A549 (cell line): ENCODE measurements around the gene MADCAM1. TPM values are rescaled to one million over a fixed set of nuclear protein-coding genes. Genes with fewer than 3 reads are reported as not detected.

ENCODE experiments used
- ATAC-seq, 2 experiments: fragments of 200-7000 bp in 1 of 2; fragments of >200 bp in 1 of 2; cut with Nextera tagmentation in 1 of 2; cut with Tn5 transposase in 1 of 2; 3 replicates each; pipeline versions ENCODE4 v1.8.0 to v1.9.1; 2018 to 2020; ENCODE audit warnings: mild to moderate bottlenecking in 1 of 2, moderate library complexity in 1 of 2
- CTCF ChIA-PET: fragments of 300-600 bp; sonication (Branson Sonifier 250); formaldehyde crosslinking; extraction: SDS; loops from one replicate; lab custom pipeline; 2021; ENCODE audit warnings: antibody characterized with exemption, inconsistent platforms; lab: Yijun Ruan, JAX
- POLR2A ChIA-PET: fragments of 350-600 bp; formaldehyde crosslinking; extraction: SDS; loops from one replicate; lab custom pipeline; 2021; ENCODE audit warnings: antibody characterized with exemption, inconsistent platforms; lab: Yijun Ruan, JAX
- DNase-seq, 2 experiments: peaks; one replicate each; pipeline versions ENCODE4 v3.0.0 to v3.0.0-alpha.2; 2011 to 2016; ENCODE audit warnings: low read depth in 1 of 2, low spot score in 1 of 2
- FAIRE-seq: peaks from 2 replicates; lab custom pipeline; 2011; peaks lifted over from hg19 to GRCh38; lab: Jason Lieb, UNC
- H3K27ac ChIP-seq, 2 experiments: fragments of >200 bp; sonication (Bioruptor Twin); formaldehyde crosslinking; 3 replicates each; pipeline ENCODE4 v1.5.1; 2016 to 2017
- H3K4me1 ChIP-seq: fragments of >200 bp; sonication (Bioruptor Twin); formaldehyde crosslinking; 3 replicates; pipeline ENCODE4 v1.6.1; 2016
- H3K4me2 ChIP-seq: fragments of >200 bp; sonication (Bioruptor Twin); formaldehyde crosslinking; 3 replicates; pipeline ENCODE4 v1.6.1; 2016
- H3K4me3 ChIP-seq: fragments of >200 bp; sonication (Bioruptor Twin); formaldehyde crosslinking; 3 replicates; pipeline ENCODE4 v1.5.1; 2016
- H3K9me3 ChIP-seq: fragments of >200 bp; sonication (Bioruptor Twin); formaldehyde crosslinking; 3 replicates; pipeline ENCODE4 v1.6.1; 2016
- CBX2 ChIP-seq: fragments of 200-600 bp; sonication (generic); IDR thresholded peaks from 2 replicates; pipeline ENCODE4 v1.6.1; 2016; ENCODE audit warnings: low read depth, mild to moderate bottlenecking, borderline replicate concordance
- CBX8 ChIP-seq: fragments of 200-600 bp; sonication (generic); IDR thresholded peaks from 2 replicates; pipeline ENCODE4 v1.6.1; 2016
- CHD4 ChIP-seq: fragments of 200-600 bp; sonication (generic); IDR thresholded peaks from 2 replicates; pipeline ENCODE4 v1.6.1; 2016; ENCODE audit warnings: antibody characterized with exemption, mild to moderate bottlenecking, borderline replicate concordance
- EP300 ChIP-seq, 2 experiments: fragments of >200 bp; sonication (Bioruptor Twin); formaldehyde crosslinking; IDR thresholded peaks; 2 replicates in 1 of 2; 3 replicates in 1 of 2; pipeline ENCODE4 v1.6.1; 2016 to 2017
- FOSB ChIP-seq: fragments of 250-450 bp; sonication (Bioruptor Pico); IDR thresholded peaks from 2 replicates; pipeline ENCODE4 v1.5.0; 2020; ENCODE audit warnings: mild to moderate bottlenecking, moderate library complexity
- FOSL2 ChIP-seq, 2 experiments: fragments of 450-650 bp in 1 of 2; fragments of >200 bp in 1 of 2; sonication (Bioruptor Twin) in 1 of 2; formaldehyde crosslinking; IDR thresholded peaks; 2 replicates each; pipeline versions ENCODE4 v1.5.0 to v1.6.1; 2016 to 2020; ENCODE audit warnings: mild to moderate bottlenecking in 1 of 2, moderate library complexity in 1 of 2
- FOXS1 ChIP-seq: fragments of 250-450 bp; sonication (Bioruptor Pico); IDR thresholded peaks from 2 replicates; pipeline ENCODE4 v1.5.0; 2020; ENCODE audit warnings: mild to moderate bottlenecking, moderate library complexity
- HMGXB4 ChIP-seq: fragments of 250-450 bp; sonication (Bioruptor Pico); IDR thresholded peaks from 2 replicates; pipeline ENCODE4 v1.5.0; 2021; ENCODE audit warnings: mild to moderate bottlenecking, moderate library complexity, borderline replicate concordance
- JUN ChIP-seq, 2 experiments: fragments of >200 bp; sonication (Bioruptor Twin); formaldehyde crosslinking; IDR thresholded peaks; 2 replicates in 1 of 2; 3 replicates in 1 of 2; pipeline ENCODE4 v1.6.1; 2016 to 2017
- NR3C1 ChIP-seq: fragments of >200 bp; sonication (Bioruptor Twin); formaldehyde crosslinking; IDR thresholded peaks from 3 replicates; pipeline ENCODE4 v1.6.1; 2017
- POLR2AphosphoS2 ChIP-seq: conservative IDR thresholded peaks from 2 replicates; pipeline ENCODE4 v1.6.1; 2012; ENCODE audit warnings: low read length, improper control_type of control experiment, inconsistent platforms
- RARB ChIP-seq: fragments of 250-450 bp; sonication (Bioruptor Pico); IDR thresholded peaks from 2 replicates; pipeline ENCODE4 v1.8.0; 2021; ENCODE audit warnings: mild to moderate bottlenecking, moderate library complexity
- REST ChIP-seq: fragments of 200-600 bp; sonication (generic); IDR thresholded peaks from 2 replicates; pipeline ENCODE4 v1.6.1; 2016; ENCODE audit warnings: antibody characterized with exemption, mild to moderate bottlenecking, moderate library complexity
- RFX5 ChIP-seq: fragments of 450-650 bp; IDR thresholded peaks from 2 replicates; pipeline ENCODE4 v1.7.1; 2014; ENCODE audit warnings: antibody characterized with exemption, mild to moderate bottlenecking, moderate library complexity
- USF2 ChIP-seq: fragments of 450-650 bp; IDR thresholded peaks from 2 replicates; pipeline ENCODE4 v1.6.1; 2014; ENCODE audit warnings: antibody characterized with exemption
- ZFP36 ChIP-seq: fragments of 450-650 bp; IDR thresholded peaks from 2 replicates; pipeline ENCODE4 v1.6.1; 2014; ENCODE audit warnings: borderline replicate concordance; ENCODE audit not compliant: partially characterized antibody
- ZSCAN20 ChIP-seq: fragments of 250-450 bp; sonication (Bioruptor Pico); IDR thresholded peaks from 2 replicates; pipeline ENCODE4 v1.8.0; 2022; ENCODE audit warnings: mild to moderate bottlenecking, moderate library complexity
- WGBS: methylation state at CpG from one replicate; pipeline ENCODE4 v1.1.6; 2017; ENCODE audit errors: missing lambda C conversion rate; 5-methylcytosine and 5-hydroxymethylcytosine counted together
- polyA plus RNA-seq, 4 experiments: library from polyadenylated mRNA; depleted of rRNA in 3 of 4; stranded (reverse); fragments of >200 nt; fragmentation: RNase III in 1 of 4; extraction: RNeasy Plus Mini Kit Qiagen cat#74134 plus additional on column Dnase treatment in 1 of 4; gene quantifications; 2 replicates in 3 of 4; 3 replicates in 1 of 4; pipeline ENCODE4 v1.2.3, GENCODE V29; 2011 to 2017

MADCAM1 gene
- polyA plus RNA-seq, 2 of the 4 experiments (the other 2 are of a cell fraction): 0.06 to 0.25 TPM

GRCh38 chr19:543910-544608 lies 47.8 kb downstream of the MADCAM1 start, which contains the start of gene GZMM:
TSS of gene GZMM (plus strand) at chr19:544053. CDS start at chr19:544072, 19 bp downstream.
- DNase-seq (no peak), ATAC-seq (peak in 1 of 2 experiments; percentile 15; a peak in 3 of 6 replicates), FAIRE-seq (no peak)
- WGBS: 78% methylated on average over 12 of the region's 31 CpGs
- ChIA-PET CTCF (interaction anchor here (0.6 to 0.7 kb wide), 2 partner anchors 11 to 17 kb away, joined by 3 read pairs; no protein-coding TSS in a partner anchor), POLR2A (no interaction called here)
- H3K4me2 ChIP-seq: no peak within 1 kb of the TSS
- H3K27ac ChIP-seq: no peak within 1 kb of the TSS
- no peaks in the 10 kb centered on the region for H3K9me3 ChIP-seq
- no peaks in the 10 kb centered on the region for H3K4me1 ChIP-seq
- H3K4me3 ChIP-seq: no peak within 1 kb of the TSS
- TF ChIP-seq JUN (IDR thresholded peaks at IDR 0.05) (no peak), USF2 (no peak), POLR2AphosphoS2 (no peak), ZSCAN20 (CRISPR knock-in tag) (no peak), ZFP36 (no peak), FOSB (CRISPR knock-in tag) (no peak), HMGXB4 (no peak), CBX8 (no peak), REST (no peak), CBX2 (no peak), RARB (CRISPR knock-in tag) (no peak), FOXS1 (CRISPR knock-in tag) (no peak), EP300 (IDR thresholded peaks at IDR 0.05) (no peak), RFX5 (no peak), FOSL2 (IDR thresholded peaks at IDR 0.05) (no peak), FOSL2 (CRISPR knock-in tag; IDR thresholded peaks at IDR 0.05) (no peak), CHD4 (no peak)
- TF ChIP-seq, all 56 proteins: peak for 0

- POLR2A ChIA-PET: interaction anchor here (0.7 kb wide), 1 partner anchor 8 kb away, joined by 5 read pairs; no protein-coding TSS in a partner anchor
- Histone ChIP-seq H3K9me3 (no peaks in the 10 kb centered on the region), H3K4me1 (peaks cover 10% of the 10 kb centered on the region), H3K4me3 (no peak overlapping the region), H3K27ac (no peak overlapping the region), H3K4me2 (no peak overlapping the region)
- no peak for ATAC-seq
- DNase-seq: no peak
- WGBS: 93% methylated on average over 3 of the region's 15 CpGs
- FAIRE-seq: no peak
- TF ChIP-seq RARB (CRISPR knock-in tag) (no peak), NR3C1 (no peak)
- CTCF ChIA-PET: no interaction called here
These were observed 50.8 kb downstream of the MADCAM1 start for GRCh38 chr19:547117-547516.
